ENCODE results near the gene PKIG. TPM values are rescaled to one million over a fixed set of nuclear protein-coding genes. Genes with fewer than 3 reads are reported as not detected.

Gene PKIG
- total RNA-seq, 1 experiment from 2014 or later, result 27.0 TPM

GRCh38 chr20:44630297-44630696, 47.9 kb downstream of the PKIG start:
- H4K8ac ChIP-seq (replicated peaks; ENCODE audit: insufficient read length, low read depth, low read length), result no peak overlapping the region
- H3K9me3 ChIP-seq (ENCODE audit: control insufficient read depth, low read depth, low read length), result no peaks in the 10 kb centered on the region
- DNase-seq, result no peak
- H2BK15ac ChIP-seq (ENCODE audit: low read depth, low read length), result no peak overlapping the region
- Mint-ChIP-seq H3K4me3 (no peak overlapping the region), H3K27me3 (ENCODE audit: low read depth) (peaks cover 9% of the 10 kb centered on the region), H3K36me3 (ENCODE audit: insufficient read depth in 1 of 3, low read depth in 3 of 3) (peaks cover 0 to 7% (median 0%) of the 10 kb centered on the region in 3 experiments; a peak in 3 of 7 replicates), H3K9me3 (no peaks in the 10 kb centered on the region), H3K27ac (peak overlapping the region in 2 of 3 experiments; percentile 29 to 31; a peak in 5 of 7 replicates), H3K4me1 (peaks cover 19% of the 10 kb centered on the region in 2 experiments)
- no peak overlapping the region for H2BK5ac ChIP-seq (ENCODE audit: insufficient read length, low read length)
- no peak overlapping the region for H3T11ph ChIP-seq (ENCODE audit: low read length)
- H3K23ac ChIP-seq (ENCODE audit: insufficient read length, low read depth, low read length), result no peak overlapping the region
- H2BK120ac ChIP-seq (ENCODE audit: low read depth, low read length, poor library complexity, severe bottlenecking), result no peak overlapping the region
- no peaks in the 10 kb centered on the region; the same call in 1 of the 2 replicates for H3K27me3 ChIP-seq (ENCODE audit: insufficient read depth, low read length)
- H3K56ac ChIP-seq (ENCODE audit: insufficient read length, low read depth, low read length), result no peak overlapping the region
- H2BK12ac ChIP-seq (ENCODE audit: insufficient read length, low read depth, low read length), result no peak overlapping the region
- no CpG with 5 or more reads among the region's 5 CpGs for WGBS (ENCODE audit: extremely low coverage, insufficient read length, low lambda C conversion rate)
- no peak overlapping the region for H2AK5ac ChIP-seq (ENCODE audit: insufficient read length, low read length)
- H2BK20ac ChIP-seq (ENCODE audit: low read depth, low read length, poor library complexity, severe bottlenecking), result no peak overlapping the region
- no peak overlapping the region for H3K4me2 ChIP-seq (ENCODE audit: insufficient read depth, insufficient read length, low read length)
- no peak overlapping the region for H3K27ac ChIP-seq (ENCODE audit: insufficient read length, low read depth, low read length)
- H4K5ac ChIP-seq (ENCODE audit: insufficient read length, low read depth, low read length), result no peak overlapping the region
- H4K20me1 ChIP-seq (ENCODE audit: control insufficient read depth, insufficient read depth, insufficient read length), result no peaks in the 10 kb centered on the region
- no peaks in the 10 kb centered on the region for H3K79me2 ChIP-seq (ENCODE audit: insufficient read depth, low read length)
- no peak overlapping the region for H4K91ac ChIP-seq (ENCODE audit: insufficient read length, low read depth, low read length)
- no peak overlapping the region for H2AFZ ChIP-seq (ENCODE audit: low read length)
- no peaks in the 10 kb centered on the region for H3K4me1 ChIP-seq (ENCODE audit: insufficient read depth, low read length)
- no peak for TF ChIP-seq CTCF (conservative IDR thresholded peaks at IDR 0.05)
- H3K14ac ChIP-seq (ENCODE audit: insufficient read depth, low read length), result no peak overlapping the region
- H3K4ac ChIP-seq (ENCODE audit: low read depth, low read length), result no peak overlapping the region
- no peaks in the 10 kb centered on the region for H3K79me1 ChIP-seq (ENCODE audit: insufficient read depth, low read depth, low read length, poor library complexity, severe bottlenecking)
- no peaks in the 10 kb centered on the region for H3K23me2 ChIP-seq (ENCODE audit: insufficient read length, low read depth, low read length, poor library complexity, severe bottlenecking)
- H3K18ac ChIP-seq (ENCODE audit: insufficient read length, low read depth, low read length), result no peak overlapping the region
- no peak overlapping the region for H3K9ac ChIP-seq (ENCODE audit: extremely low read depth, insufficient read length, low read length)
